Endothelial cell of hepatic sinusoid (primary cell): ENCODE data around the gene MAGI1.

Experiments used
- in situ Hi-C: cut with HindIII; loops from 2 replicates; pipeline ENCODE4 v1.10.0; 2017; ENCODE audit warnings: low sequenced_read_pairs

The MAGI1 gene

DNA sequence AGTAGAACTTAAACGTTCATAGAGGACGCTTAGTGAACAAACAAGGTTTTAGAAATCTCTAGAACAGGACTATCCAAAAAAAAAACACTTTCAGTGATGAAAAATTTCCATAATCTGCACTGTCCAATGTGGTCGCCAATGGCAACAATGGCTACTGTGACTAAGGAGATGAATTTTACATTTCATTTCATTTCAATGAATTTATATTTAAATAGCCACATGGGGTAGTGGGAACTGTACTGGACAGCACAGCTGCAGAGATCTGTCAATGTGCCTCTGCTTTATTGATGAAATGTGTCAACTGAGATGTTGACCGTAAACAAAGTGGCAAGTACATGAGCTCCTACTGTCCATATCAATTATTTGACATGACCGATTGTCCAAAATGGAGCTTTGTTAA is 222.5 kb downstream of the MAGI1 start:
- in situ Hi-C loops, result no loop called here

DNA sequence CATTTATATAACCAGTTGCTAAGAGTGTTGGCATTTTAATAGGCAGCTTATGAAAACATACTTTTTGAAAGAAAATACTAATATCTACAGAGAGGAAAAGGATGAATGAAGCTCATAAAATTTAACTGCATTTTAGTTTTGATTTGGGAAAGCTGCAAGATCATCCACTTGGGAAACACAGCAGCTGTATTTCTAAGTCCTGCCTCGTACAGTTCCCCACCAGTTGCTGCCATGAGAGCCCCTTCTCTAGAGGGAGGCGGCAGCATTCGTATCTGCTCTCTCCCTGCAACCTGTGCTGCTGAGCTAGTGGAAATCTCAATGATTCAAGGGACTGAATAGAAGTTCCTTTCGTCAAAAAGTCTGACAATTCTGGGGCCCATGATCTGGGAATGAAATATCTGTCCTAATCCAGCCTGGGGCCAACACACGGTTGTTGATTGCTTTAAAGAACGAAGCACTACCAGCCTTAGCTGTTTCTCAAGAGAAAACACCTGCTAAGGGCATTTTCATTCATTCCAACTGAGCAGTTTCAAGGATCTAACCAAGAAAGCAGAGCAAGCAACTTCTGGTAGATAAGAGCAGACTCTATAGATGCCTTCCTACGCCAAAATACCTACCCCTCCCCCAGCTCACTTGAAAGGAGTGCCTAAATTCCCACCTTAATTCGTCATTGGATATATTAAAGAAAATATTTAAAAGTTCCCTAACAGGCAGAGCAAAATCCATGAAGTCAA is 223.7 kb downstream of the MAGI1 start:
- in situ Hi-C loops, result loop anchor here (5.0 kb wide), 2 partner anchors 43 to 72 kb away; no protein-coding TSS in a partner anchor

DNA sequence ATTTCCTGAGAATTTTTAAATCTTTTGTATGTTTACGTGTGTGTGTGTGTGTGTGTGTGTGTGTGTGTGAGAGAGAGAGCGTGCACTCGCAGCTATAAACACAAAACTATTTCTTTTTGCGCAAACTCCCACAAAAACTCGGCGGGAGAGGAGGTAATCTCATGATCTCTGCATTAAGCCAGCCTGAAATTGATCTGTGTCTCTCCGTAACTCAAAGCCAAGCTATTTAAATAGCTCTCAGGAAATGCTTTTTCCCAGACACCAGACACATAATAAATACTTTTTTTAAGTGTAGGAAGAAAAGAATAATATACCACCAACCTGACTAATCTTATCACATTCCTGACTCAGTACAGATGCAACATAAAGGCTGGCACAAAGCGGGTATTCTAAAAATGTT is 226.8 kb downstream of the MAGI1 start:
- in situ Hi-C loops, result loop anchor here (5.0 kb wide), 2 partner anchors 40 to 75 kb away; no protein-coding TSS in a partner anchor

DNA sequence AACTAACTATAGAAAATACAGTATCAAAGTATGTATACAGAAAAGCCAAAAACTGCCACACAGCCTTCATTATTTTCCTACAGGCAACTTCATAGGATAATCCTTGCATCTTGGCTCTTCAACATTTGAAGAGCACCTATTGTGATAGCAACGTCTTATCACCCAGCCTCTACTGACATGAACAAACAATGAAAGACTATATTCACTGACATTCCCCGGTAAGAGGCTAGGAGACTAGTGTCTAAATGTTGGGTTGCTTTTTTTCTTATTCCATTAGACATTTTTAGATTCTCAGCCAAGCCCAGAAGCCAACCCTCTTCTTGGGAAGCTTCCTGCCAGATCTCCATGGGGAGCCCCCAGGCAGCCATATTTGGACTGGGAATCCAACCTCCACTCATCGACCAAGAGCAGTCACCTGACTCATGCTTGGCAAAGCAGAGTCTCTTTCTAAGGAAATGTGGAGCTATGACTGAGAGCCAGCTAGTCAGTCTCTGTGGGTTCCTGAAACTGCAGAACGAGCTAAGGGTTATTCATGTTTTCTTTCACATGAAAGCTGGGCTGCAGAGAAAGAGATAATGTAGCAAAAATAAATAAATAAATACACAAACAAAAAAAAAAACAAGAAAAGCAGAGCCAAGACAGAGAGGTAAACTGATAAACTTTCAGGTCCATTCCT is 227.5 kb downstream of the MAGI1 start:
- in situ Hi-C loops, result loop anchor here (5.0 kb wide), 2 partner anchors 39 to 76 kb away; no protein-coding TSS in a partner anchor

DNA sequence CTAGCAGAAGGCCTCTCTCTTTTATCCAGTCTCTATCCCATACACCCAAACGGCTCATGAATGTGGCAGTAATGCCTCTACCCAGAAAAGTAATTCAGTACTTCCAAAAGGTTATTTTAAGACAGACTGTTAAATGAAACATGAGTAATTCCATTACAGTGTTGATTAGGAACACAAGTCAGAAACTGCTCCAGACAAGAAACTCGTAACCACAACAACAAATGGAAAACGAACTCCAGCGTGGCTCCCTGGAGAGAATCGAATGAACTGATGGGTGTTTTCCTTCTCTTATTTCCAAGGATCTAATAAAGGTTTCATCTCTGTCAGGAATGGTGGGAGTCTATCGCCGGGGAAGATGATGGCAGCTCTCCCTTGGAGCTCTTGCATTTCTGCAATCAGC is 228.4 kb downstream of the MAGI1 start:
- in situ Hi-C loops, result loop anchor here (5.0 kb wide), 2 partner anchors 38 to 77 kb away; no protein-coding TSS in a partner anchor

DNA sequence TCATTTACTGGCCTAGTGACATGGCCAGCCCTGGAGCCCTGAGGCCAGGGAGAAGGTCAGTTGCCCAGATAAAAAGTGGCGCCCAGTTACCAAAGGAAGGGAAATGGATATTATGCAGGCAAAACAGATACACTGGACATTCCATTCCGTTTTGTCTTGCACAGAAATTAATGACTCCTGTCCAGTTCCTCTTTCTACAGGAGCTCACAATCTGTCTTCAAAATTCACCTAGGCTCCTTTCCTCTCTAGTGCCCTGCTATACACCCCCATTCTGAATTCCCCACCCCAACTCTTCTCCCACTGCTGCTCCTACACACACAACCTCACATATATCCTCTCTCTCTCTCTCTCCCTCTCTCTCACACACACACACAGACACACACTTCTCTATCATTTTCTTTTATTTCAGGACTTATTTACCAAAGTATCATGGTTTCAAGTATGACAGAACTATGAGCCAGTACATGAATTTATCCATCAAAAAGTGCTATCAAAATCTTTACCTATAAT is 229.0 kb downstream of the MAGI1 start:
- in situ Hi-C loops, result loop anchor here (5.0 kb wide), 2 partner anchors 37 to 78 kb away; no protein-coding TSS in a partner anchor

DNA sequence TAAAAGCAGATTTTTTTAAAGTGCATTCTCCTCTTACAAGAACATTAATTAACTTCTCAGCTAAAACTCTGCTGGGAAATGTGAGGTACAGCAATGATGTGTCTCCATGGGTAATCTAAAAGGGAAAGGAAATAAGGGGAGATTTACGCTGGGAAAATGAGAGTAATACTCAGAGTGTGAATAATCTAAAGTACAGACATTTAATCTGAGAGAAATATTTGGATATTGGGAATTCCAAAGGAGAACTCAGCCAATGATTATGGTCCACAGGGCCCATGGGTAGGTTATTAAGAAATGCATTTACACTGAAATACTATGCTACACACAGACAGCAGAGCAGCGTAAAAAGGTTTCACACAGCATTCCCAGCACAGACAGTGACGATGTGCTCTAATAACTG is 229.9 kb downstream of the MAGI1 start:
- in situ Hi-C loops, result no loop called here

DNA sequence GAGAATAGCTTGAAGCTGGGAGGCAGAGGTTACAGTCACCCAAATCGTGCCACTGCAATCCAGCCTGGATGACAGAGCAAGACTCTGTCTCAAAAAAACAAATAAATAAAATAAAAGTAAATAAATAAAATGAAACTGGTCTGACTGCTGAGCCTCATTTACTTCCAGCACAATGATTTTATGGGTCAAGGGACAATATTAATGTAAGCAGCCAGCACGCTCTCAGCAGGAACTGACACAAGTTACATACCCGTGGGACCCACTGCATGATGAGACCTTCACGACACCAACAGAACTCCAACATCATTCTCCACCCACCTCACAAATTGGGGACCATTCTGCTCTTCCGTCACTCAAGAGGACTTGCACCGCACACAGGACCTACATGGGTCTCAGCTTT is 230.3 kb downstream of the MAGI1 start:
- in situ Hi-C loops, result no loop called here

DNA sequence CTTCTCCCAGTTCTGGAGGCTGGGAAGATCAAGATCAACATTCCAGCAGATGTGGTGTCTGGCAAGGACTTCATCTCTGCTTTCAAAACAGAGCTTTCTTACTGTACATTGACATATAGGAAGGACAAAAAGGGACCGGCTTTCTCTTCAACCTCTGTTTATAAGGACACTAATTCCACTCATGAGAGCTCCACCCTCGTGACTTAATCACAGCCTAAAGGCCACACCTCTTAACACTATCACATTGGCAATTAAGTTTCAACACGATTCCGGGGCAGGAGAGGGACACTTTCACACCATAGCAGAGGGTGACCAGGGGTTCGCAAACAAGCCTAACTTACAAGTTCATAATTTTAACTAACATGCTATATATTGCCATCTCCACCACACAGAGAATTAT is 231.5 kb downstream of the MAGI1 start:
- in situ Hi-C loops, result no loop called here

DNA sequence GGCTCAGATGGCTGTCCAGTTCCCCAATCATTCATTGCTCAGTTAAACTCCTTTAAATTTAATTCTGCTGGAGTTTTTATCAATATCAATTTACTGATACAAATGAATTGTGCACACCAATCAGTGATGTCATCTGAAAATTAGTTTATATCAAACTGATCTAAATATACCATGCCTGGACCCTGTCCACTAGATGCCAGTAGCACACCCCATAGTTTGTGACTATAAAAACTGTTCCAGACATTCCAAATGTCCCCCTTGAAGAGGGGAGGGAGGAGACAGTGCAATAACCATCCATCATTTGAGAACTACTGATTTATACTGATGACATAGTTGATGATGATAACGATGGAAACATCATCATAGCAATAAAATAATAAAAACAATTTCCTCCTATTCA is 232.1 kb downstream of the MAGI1 start:
- in situ Hi-C loops, result no loop called here

DNA sequence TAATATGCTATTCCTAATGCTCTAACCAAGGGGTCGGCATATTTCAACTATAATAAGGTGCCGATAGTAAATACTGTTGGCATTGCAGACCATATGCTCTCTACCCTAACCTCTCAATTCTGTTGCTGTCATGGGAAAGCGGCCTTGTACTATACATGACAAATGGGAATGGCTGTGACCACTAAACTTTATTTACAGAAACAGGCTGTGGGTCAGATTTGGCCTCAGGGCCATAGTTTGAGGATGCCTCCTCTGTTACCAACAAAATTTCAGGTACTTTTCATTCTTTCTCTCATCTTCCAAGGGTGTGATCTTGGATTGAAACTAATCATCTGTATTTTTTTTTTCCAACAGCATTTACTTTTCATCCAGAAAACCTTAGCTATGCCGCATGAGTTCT is 242.0 kb downstream of the MAGI1 start:
- in situ Hi-C loops, result loop anchor here (5.0 kb wide), 1 partner anchor 36 kb away; no protein-coding TSS in a partner anchor

DNA sequence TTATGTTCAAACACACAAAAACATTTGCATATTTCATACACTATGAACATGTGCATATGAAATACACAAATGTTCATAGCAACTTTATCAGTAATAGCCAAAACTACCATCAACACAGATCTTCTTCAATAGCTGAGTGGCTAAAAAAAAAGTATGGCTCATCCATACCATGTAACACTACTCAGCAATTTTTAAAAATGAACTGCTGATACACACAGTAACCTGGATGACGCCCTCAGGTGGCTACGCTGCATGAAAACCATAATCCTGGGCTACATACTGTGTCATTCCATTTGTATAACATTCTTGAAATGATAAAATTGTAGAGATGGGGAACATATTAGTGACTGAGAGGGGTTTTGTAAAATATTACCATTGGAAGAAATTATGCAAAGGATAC is 243.6 kb downstream of the MAGI1 start:
- in situ Hi-C loops, result loop anchor here (5.0 kb wide), 1 partner anchor 37 kb away; no protein-coding TSS in a partner anchor

DNA sequence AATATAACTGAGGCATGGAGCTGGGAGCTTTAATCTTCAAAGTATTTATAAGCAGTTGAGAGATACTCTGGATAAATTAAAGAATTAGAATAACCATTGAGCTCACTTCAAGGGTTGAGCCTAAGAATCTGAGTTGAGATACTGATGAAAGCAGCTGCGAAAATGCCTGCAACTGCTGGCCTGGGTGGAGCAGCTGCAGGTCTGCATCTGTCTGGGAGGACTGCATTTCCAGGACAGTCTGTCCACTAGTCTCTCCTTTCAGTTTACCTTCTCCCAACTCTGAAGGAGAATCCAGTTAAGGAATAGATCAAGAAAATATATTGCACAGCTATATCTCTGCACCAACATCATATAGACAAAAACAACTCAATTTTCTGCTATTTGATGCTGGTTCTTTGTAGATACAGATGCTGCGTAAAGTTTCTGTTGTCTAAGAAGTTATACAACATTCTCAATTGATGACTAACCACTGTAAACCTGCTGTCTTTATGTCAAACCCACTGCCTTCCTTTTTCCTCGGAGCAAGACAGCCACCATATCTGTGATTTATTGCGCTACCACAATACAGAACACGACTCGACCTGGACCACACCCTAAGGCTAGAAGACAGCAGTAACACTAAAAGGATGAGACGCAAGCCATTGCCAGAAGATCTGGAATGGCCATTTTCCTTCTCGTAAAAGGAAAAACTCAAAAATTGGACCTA is 245.1 kb downstream of the MAGI1 start:
- in situ Hi-C loops, result no loop called here

DNA sequence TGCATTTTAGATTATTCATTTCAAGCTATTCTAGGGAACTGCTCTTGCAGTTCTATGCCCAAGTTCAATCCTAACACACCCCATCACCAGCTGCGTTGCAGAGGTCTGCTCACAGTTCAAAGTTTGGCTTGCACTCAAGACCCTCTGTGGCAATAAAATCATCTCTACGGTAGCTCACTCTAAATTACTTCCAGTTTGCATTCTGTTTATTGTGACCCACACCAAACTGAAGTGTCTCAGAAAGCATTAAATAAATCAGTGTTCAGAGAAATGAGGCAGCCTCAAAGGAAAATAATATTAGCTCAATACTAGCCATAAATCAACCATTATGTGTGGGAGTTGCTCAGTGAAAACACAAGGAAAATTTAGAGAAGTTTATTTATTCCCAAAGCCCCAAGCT is 250.3 kb downstream of the MAGI1 start:
- in situ Hi-C loops, result no loop called here

DNA sequence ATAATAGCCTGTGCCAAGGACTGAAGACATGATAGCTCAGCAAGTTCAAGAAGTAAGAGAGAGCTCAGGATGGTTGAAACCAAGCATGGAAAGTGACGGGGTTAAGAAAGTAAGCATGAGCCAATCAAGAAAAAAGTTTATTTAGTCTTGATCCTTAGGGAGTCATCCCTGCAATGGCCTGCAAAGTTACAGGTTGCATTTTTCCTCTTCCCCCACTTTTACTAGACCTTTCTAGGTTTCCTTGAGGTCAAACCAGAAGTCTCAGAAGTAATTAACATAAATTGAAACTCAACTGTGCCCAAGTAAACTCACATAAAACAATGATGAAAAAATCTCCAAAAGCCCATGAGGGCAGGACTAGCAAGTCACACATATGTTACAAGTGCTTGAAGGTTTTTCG is 250.9 kb downstream of the MAGI1 start:
- in situ Hi-C loops, result no loop called here

DNA sequence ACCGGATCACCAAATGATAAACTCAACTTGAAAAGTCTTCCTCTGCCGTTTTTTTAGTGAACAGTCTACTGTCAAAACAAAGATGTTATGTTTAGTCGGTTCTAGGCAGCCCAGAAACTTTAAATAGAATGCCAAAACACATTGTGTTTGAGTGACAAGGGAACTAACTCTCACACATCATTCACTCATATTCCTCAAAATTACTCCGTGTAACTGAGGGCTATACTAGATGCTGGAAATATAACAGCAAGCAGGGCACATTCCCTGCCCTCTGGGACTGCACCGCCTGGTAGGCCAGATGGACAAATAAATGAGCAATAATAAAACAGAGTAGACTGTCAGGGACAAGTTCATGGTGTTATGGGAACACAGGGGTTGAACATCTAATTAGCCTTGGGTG is 251.4 kb downstream of the MAGI1 start:
- in situ Hi-C loops, result no loop called here

DNA sequence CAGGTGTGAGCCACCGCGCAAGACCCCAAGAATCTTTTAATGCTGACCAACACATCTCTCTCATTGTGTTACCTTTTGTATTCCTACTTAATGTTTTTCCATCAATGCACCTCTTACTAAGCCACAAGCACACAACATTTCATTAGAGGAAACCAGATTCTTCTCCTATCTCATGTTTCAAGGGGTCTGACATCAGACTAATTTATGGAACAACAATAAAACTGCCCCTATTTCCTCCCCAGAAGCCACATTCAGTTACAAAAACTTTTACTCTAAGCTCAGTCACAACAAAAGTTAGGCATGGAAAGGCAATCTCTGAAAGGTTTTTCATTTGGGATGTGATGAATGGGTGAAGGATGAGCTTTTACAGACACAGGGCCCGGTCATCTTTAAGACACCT is 251.8 kb downstream of the MAGI1 start:
- in situ Hi-C loops, result no loop called here

DNA sequence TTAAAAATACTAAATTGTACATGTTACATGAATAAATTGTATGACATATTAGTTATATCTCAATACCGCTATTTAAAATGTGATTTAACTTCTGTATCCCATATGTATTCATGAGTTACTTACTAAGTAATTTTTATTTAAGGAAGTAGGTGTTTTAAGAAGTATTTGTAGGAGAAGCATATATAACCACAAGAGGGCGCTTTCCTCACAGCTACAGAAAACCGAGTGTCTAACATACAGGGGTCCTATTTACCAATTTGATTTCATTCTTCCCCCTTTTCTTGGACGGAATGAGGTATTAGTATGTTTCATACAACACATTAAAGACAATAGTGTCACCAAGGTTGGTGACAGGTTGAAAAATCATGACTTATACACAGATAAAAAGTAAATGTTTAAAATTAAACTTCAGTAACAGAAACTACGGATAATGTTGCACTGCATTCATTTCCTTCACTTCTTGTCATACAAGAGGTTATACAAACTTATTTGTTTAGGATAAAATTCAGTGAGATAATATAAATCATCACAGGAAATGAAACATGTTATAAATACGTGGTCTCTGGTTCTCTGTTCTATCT is 253.6 kb downstream of the MAGI1 start:
- in situ Hi-C loops, result no loop called here

DNA sequence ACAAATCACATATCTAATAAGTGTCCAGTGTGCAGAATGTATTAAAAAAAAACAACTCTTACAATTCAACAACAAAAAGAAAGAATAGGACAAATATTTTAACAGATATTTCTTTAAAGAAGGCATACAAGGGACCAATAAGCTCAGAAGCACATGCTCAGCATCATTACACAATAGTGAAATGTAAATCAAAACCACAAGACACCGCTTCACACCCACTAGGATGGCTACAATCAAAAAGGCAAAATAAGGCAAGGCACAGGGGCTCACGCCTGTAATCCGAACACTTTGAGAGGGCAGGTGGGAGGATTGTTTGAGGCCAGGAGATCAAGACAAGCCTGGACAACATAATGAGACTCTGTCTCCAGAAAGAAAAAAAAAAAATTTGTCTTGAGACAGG is 255.6 kb downstream of the MAGI1 start:
- in situ Hi-C loops, result no loop called here

DNA sequence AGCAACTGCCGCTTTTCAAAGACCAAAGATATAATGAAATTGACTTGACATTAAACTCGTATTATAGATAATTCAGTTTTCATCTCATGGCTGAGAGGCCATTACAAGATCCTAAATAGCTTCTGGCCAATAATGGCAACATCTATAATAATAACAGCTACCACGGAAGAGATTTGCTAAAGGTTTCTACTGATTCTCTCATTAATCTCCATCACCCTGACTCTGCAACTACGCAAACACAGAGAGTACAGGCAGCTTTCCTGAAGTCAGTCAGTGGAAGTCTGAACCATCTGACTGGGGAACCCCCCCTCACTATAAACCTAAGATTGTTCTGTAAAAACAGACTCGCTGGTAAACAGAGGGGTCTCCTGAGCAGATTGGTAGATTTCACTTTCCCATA is 257.1 kb downstream of the MAGI1 start:
- in situ Hi-C loops, result no loop called here

DNA sequence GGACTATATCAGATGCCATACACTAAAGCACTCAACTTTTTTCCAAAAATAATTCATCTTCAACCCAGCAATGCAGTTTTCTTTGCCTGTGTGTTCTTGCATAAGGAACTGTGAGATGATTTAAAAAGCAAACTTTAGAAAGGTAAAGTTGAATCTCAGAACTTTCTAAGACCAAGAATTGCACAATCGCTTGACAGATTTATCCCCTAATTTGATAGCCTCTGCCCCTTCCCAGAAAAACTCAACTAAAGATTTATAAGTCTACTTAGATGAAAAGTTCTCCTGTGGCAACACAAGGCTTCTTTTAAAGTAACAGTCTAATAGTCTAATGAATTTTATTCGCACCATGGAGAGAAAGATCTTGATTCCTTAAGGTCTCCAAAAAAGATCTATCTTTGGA is 259.3 kb downstream of the MAGI1 start:
- in situ Hi-C loops, result no loop called here
